ENCODE results near the gene PEX5.

The PEX5 gene

GRCh38 chr12:7189398-7190267 lies at the start of gene PEX5:
TSS of gene PEX5 (plus strand) at chr12:7189686. CDS start at chr12:7190378, 692 bp downstream.
- Mint-ChIP-seq H3K9me3 (no peaks in the 10 kb centered on the region), H3K4me3 (peak within 1 kb of the TSS; percentile 97 to 98), H3K27me3 (no peaks in the 10 kb centered on the region), H3K27ac (peak within 1 kb of the TSS; percentile 96), H3K36me3 (peaks cover 9 to 23% of the 10 kb centered on the region in 2 donors), H3K4me1 (peaks cover 24 to 50% of the 10 kb centered on the region in 2 donors)
- ATAC-seq (replicated peaks), result peak; percentile 95 to 98
- peak; percentile 84 for DNase-seq

GRCh38 chr12:7141351-7142005 lies 48.0 kb upstream of the PEX5 start:
- no peak overlapping the region for H3K4me3 Mint-ChIP-seq
- no peak for ATAC-seq (replicated peaks)
- H3K27me3 Mint-ChIP-seq, result no peaks in the 10 kb centered on the region
- H3K9me3 Mint-ChIP-seq, result no peaks in the 10 kb centered on the region
- H3K27ac Mint-ChIP-seq, result no peak overlapping the region
- no peak for DNase-seq
- H3K4me1 Mint-ChIP-seq, result peaks cover 0 to 4% of the 10 kb centered on the region in 2 donors
- H3K36me3 Mint-ChIP-seq, result peaks cover 36 to 52% of the 10 kb centered on the region in 2 donors

GRCh38 chr12:7142056-7142644 lies 47.3 kb upstream of the PEX5 start:
- ATAC-seq (replicated peaks) (peak; percentile 74 to 88), DNase-seq (peak; percentile 25)
- no peaks in the 10 kb centered on the region for H3K9me3 Mint-ChIP-seq
- H3K36me3 Mint-ChIP-seq, result peaks cover 36 to 51% of the 10 kb centered on the region in 2 donors
- no peaks in the 10 kb centered on the region for H3K27me3 Mint-ChIP-seq
- no peak overlapping the region for H3K4me3 Mint-ChIP-seq
- H3K4me1 Mint-ChIP-seq, result peaks cover 0 to 4% of the 10 kb centered on the region in 2 donors
- no peak overlapping the region for H3K27ac Mint-ChIP-seq

- Mint-ChIP-seq H3K27me3 (no peaks in the 10 kb centered on the region), H3K27ac (no peak overlapping the region)
- ATAC-seq (replicated peaks), result no peak
Observed at GRCh38 chr12:7142809-7143465, 46.5 kb upstream of the PEX5 start.

GRCh38 chr12:7143564-7143963 lies 45.9 kb upstream of the PEX5 start:
- Mint-ChIP-seq H3K4me1 (peaks cover 0 to 4% of the 10 kb centered on the region in 2 donors), H3K27me3 (no peaks in the 10 kb centered on the region), H3K27ac (no peak overlapping the region), H3K9me3 (no peaks in the 10 kb centered on the region), H3K36me3 (peaks cover 29 to 47% of the 10 kb centered on the region in 2 donors), H3K4me3 (no peak overlapping the region)
- no peak for DNase-seq
- no peak for ATAC-seq (replicated peaks)

More at GRCh38 chr12:7142809-7143465, 46.5 kb upstream of the PEX5 start:
- DNase-seq, result no peak
- Mint-ChIP-seq H3K9me3 (no peaks in the 10 kb centered on the region), H3K4me3 (no peak overlapping the region), H3K36me3 (peaks cover 32 to 47% of the 10 kb centered on the region in 2 donors), H3K4me1 (peaks cover 0 to 4% of the 10 kb centered on the region in 2 donors)

- H3K4me3 Mint-ChIP-seq, result no peak overlapping the region
- peaks cover 24 to 47% of the 10 kb centered on the region in 2 donors for H3K36me3 Mint-ChIP-seq
- DNase-seq, result no peak
- peaks cover 0 to 4% of the 10 kb centered on the region in 2 donors for H3K4me1 Mint-ChIP-seq
- no peaks in the 10 kb centered on the region for H3K27me3 Mint-ChIP-seq
- no peak overlapping the region for H3K27ac Mint-ChIP-seq
- H3K9me3 Mint-ChIP-seq, result no peaks in the 10 kb centered on the region
- ATAC-seq (replicated peaks), result peak; percentile 34 to 65
Observed at GRCh38 chr12:7144414-7145120, 44.9 kb upstream of the PEX5 start.

GRCh38 chr12:7145671-7146070 lies 43.8 kb upstream of the PEX5 start:
- H3K36me3 Mint-ChIP-seq, result peaks cover 30 to 53% of the 10 kb centered on the region in 2 donors
- H3K4me3 Mint-ChIP-seq, result no peak overlapping the region
- H3K27ac Mint-ChIP-seq, result no peak overlapping the region
- H3K9me3 Mint-ChIP-seq, result no peaks in the 10 kb centered on the region
- H3K4me1 Mint-ChIP-seq, result peaks cover 0 to 4% of the 10 kb centered on the region in 2 donors
- DNase-seq (no peak), ATAC-seq (replicated peaks) (no peak)
- H3K27me3 Mint-ChIP-seq, result no peaks in the 10 kb centered on the region

GRCh38 chr12:7146228-7146627 lies 43.3 kb upstream of the PEX5 start:
- Mint-ChIP-seq H3K4me1 (peaks cover 0 to 4% of the 10 kb centered on the region in 2 donors), H3K27ac (no peak overlapping the region), H3K9me3 (no peaks in the 10 kb centered on the region), H3K36me3 (peaks cover 30 to 53% of the 10 kb centered on the region in 2 donors), H3K27me3 (no peaks in the 10 kb centered on the region), H3K4me3 (no peak overlapping the region)
- ATAC-seq (replicated peaks), result no peak
- no peak for DNase-seq

- H3K4me1 Mint-ChIP-seq, result peaks cover 0 to 3% of the 10 kb centered on the region in 2 donors
- no peak for ATAC-seq (replicated peaks)
- H3K4me3 Mint-ChIP-seq, result no peak overlapping the region
- no peaks in the 10 kb centered on the region for H3K27me3 Mint-ChIP-seq
- H3K36me3 Mint-ChIP-seq, result peaks cover 26 to 47% of the 10 kb centered on the region in 2 donors
- DNase-seq, result no peak
- no peak overlapping the region for H3K27ac Mint-ChIP-seq
- no peaks in the 10 kb centered on the region for H3K9me3 Mint-ChIP-seq
Observed at GRCh38 chr12:7146906-7147305, 42.6 kb upstream of the PEX5 start.

GRCh38 chr12:7150356-7150755 lies 39.1 kb upstream of the PEX5 start:
- Mint-ChIP-seq H3K27me3 (no peaks in the 10 kb centered on the region), H3K9me3 (no peaks in the 10 kb centered on the region), H3K4me3 (no peak overlapping the region), H3K27ac (no peak overlapping the region), H3K36me3 (peaks cover 16 to 43% of the 10 kb centered on the region in 2 donors), H3K4me1 (peaks cover 0 to 8% of the 10 kb centered on the region in 2 donors)
- DNase-seq, result no peak
- ATAC-seq (replicated peaks), result no peak

GRCh38 chr12:7150841-7151240 lies 38.6 kb upstream of the PEX5 start:
- H3K4me3 Mint-ChIP-seq, result no peak overlapping the region
- H3K9me3 Mint-ChIP-seq, result no peaks in the 10 kb centered on the region
- peaks cover 0 to 8% of the 10 kb centered on the region in 2 donors for H3K4me1 Mint-ChIP-seq
- DNase-seq (no peak), ATAC-seq (replicated peaks) (no peak)
- H3K27me3 Mint-ChIP-seq, result no peaks in the 10 kb centered on the region
- H3K36me3 Mint-ChIP-seq, result peaks cover 19 to 41% of the 10 kb centered on the region in 2 donors
- no peak overlapping the region for H3K27ac Mint-ChIP-seq

GRCh38 chr12:7151532-7151931 lies 38.0 kb upstream of the PEX5 start:
- H3K27me3 Mint-ChIP-seq, result no peaks in the 10 kb centered on the region
- no peak overlapping the region for H3K27ac Mint-ChIP-seq
- H3K36me3 Mint-ChIP-seq, result peaks cover 18 to 44% of the 10 kb centered on the region in 2 donors
- no peaks in the 10 kb centered on the region for H3K9me3 Mint-ChIP-seq
- no peak for ATAC-seq (replicated peaks)
- H3K4me1 Mint-ChIP-seq, result peaks cover 0 to 8% of the 10 kb centered on the region in 2 donors
- no peak for DNase-seq
- H3K4me3 Mint-ChIP-seq, result no peak overlapping the region

- no peak overlapping the region for H3K4me3 Mint-ChIP-seq
- H3K9me3 Mint-ChIP-seq, result no peaks in the 10 kb centered on the region
- ATAC-seq (replicated peaks) (peak; percentile 71 to 76), DNase-seq (no peak)
- H3K36me3 Mint-ChIP-seq, result peaks cover 23 to 47% of the 10 kb centered on the region in 2 donors
- H3K4me1 Mint-ChIP-seq, result peaks cover 0 to 8% of the 10 kb centered on the region in 2 donors
- no peak overlapping the region for H3K27ac Mint-ChIP-seq
- no peaks in the 10 kb centered on the region for H3K27me3 Mint-ChIP-seq
Observed at GRCh38 chr12:7152818-7153217, 36.7 kb upstream of the PEX5 start.
